Measurements from ENCODE around the gene ZGRF1.
A peak's percentile ranks its signal among the peaks of the same experiment; 100 is the strongest.
"Not testable (repeated sequence)": the region's sequence is repeated elsewhere in the genome, so short reads cannot be mapped to it uniquely, and the experiment has no call there.

ZGRF1 gene, protein sequence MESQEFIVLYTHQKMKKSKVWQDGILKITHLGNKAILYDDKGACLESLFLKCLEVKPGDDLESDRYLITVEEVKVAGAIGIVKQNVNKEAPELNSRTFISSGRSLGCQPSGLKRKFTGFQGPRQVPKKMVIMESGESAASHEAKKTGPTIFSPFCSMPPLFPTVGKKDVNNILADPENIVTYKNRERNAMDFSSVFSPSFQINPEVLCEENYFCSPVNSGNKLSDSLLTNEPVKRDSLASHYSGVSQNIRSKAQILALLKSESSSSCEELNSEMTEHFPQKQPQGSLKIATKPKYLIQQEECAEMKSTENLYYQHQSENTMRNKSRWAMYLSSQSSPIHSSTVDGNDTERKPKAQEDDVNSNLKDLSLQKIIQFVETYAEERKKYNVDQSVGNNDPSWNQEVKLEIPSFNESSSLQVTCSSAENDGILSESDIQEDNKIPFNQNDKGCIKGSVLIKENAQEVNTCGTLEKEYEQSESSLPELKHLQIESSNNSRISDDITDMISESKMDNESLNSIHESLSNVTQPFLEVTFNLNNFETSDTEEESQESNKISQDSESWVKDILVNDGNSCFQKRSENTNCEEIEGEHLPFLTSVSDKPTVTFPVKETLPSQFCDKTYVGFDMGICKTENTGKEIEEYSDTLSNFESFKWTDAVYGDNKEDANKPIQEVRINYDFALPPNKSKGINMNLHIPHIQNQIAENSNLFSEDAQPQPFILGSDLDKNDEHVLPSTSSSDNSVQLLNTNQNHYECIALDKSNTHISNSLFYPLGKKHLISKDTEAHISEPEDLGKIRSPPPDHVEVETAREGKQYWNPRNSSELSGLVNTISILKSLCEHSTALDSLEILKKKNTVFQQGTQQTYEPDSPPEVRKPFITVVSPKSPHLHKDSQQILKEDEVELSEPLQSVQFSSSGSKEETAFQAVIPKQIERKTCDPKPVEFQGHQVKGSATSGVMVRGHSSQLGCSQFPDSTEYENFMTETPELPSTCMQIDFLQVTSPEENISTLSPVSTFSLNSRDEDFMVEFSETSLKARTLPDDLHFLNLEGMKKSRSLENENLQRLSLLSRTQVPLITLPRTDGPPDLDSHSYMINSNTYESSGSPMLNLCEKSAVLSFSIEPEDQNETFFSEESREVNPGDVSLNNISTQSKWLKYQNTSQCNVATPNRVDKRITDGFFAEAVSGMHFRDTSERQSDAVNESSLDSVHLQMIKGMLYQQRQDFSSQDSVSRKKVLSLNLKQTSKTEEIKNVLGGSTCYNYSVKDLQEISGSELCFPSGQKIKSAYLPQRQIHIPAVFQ (N-terminal part only)

GRCh38 chr4:112636688-112637551 lies at the start of gene ZGRF1, which contains the start of gene LARP7:
Gene ZGRF1 (minus strand): TSS chr4:112636909. CDS start chr4:112633176, 3,733 bp downstream.
Gene LARP7 (plus strand): TSS chr4:112637143. CDS start chr4:112644670, 7,527 bp downstream.
- DNase-seq: peak; percentile 99

DNA sequence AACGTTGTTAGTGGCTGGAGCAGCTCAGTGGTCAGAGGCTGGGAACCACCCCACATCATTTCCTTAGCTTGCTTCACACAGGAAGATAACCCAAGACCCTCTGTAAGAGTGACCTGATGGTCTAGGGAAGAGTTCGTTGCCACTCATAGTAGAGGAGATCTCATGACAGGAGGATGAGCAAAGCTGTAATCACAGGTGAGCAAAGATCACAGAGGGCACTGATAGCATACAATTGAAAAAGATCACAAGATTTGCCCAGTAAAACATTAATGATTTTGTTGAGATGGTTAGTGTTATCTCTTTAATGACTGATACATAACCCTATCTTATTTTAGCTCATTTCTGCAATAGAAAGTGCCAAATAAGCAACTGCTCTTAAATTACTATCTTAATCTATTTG lies 44.3 kb upstream of the ZGRF1 start:
- DNase-seq: no peak

GRCh38 chr4:112677519-112678091 lies 40.9 kb upstream of the ZGRF1 start:
- DNase-seq: no peak

- DNase-seq: no peak
Measured at GRCh38 chr4:112674376-112674775, 37.7 kb upstream of the ZGRF1 start.

DNA sequence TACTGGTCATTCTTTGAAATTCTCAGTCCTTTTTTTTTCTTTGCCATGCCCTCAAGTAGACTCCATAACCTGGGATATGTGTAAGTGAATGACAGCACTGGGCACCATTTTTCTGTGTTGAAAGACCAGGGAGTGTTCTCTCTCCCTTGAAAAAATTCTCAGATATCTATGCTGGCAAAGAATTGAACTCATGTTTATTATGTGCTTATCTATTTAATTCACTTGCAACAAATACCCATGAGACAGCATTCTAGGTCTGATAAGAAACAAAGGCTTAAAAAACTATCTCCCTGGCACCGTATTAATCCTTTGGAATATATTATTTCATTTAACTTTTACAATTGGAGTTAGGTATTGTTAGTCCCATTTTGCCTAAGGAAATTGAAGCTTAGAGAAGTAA lies 37.0 kb upstream of the ZGRF1 start:
- no peak for DNase-seq

GRCh38 chr4:112673076-112673475 lies 36.4 kb upstream of the ZGRF1 start:
- no peak for DNase-seq

DNA sequence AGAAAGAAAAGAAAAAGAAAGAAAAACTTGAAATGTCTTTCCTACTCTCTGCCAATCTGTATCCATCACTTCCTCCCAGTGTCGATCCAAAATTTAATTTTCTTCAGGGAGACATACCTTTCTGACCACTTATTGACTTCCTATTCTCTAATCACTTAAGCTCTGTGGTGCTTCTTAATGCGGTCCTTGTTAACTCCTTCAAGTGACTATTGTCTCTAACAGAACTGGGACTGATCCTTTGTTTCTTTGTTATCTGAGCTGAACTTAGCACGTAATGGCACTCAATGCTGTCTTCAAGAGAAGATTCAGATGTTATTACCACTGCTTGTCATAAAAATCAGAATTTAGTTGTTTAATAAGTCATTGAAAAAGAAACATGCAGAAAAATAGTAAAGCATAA lies 31.4 kb upstream of the ZGRF1 start:
- DNase-seq: no peak

DNA sequence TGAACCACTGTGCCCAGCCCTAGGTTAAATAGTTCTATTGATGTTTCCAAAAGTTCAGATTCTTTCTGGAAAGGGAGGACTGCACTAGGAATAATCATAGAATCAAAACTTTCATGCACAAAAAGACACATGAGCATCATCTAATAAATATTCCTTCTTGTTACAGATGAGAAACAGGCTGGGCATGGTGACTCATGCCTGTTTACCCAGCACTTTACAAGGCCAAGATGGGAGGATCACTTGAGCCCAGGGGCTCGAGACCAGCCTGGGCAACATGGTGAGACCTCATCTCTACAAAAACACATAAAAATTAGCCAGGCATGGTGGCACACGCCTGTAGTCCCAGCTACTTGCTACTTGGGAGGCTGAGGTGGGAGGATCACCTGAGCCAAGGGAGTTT lies 27.9 kb upstream of the ZGRF1 start:
- no peak for DNase-seq

DNA sequence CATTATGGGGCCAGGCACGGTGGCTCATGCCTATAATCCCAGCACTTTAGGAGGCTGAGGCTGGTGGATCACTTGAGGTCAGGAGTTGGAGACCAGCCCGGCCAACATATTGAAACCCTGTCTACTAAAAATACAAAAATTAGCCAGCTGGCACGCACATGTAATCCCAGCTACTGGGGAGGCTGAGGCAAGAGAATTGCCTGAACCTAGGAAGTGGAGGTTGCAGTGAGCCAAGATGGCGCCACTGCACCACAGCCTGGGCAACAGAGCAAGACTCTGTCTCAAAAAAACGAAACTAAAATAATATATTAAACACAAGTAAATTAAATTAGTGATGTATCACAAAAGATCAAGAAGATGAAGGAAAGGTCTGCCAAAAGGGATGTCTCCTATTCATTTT lies 19.4 kb upstream of the ZGRF1 start:
- DNase-seq: not testable (repeated sequence)

DNA sequence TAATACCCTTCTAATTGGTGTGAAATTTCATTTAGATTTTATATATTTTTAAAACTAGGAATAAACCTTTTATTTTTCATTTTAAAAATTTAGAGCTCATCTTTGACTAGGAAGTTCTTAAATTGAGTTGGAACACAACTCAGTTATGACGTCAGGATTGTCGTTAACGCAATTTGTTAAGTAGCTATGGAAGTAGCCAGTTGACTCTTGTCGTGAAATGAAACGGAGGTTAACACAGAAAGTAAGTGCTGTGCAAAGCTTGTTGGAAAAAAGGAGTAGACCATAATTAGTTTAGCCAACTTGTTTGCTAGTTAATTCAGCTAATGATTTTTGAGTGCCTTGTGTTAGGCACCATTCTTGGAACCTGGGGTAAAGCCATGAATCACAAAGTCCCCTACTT lies 18.6 kb upstream of the ZGRF1 start:
- no peak for DNase-seq

GRCh38 chr4:112652216-112652615 lies 15.5 kb upstream of the ZGRF1 start:
- DNase-seq: no peak

GRCh38 chr4:112651641-112652040 lies 14.9 kb upstream of the ZGRF1 start:
- no peak for DNase-seq

DNA sequence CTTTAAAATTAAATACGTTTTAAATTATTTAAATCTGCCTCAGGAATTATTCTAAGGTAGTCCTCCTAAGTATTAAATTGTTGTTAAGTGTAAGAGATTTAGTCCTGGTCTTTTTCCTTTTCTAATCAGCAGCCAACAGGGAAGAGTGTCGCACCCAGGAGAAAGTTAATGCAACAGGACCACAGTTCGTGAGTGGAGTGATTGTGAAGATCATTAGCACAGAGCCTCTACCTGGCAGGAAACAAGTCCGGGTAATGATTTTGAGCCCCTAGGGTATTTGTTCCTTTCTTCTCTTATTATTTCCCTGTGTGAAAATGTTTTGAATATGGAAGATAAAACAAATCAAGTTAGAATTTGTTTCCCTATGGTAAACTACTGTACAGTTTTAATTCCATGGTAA lies 13.6 kb upstream of the ZGRF1 start:
- no peak for DNase-seq

DNA sequence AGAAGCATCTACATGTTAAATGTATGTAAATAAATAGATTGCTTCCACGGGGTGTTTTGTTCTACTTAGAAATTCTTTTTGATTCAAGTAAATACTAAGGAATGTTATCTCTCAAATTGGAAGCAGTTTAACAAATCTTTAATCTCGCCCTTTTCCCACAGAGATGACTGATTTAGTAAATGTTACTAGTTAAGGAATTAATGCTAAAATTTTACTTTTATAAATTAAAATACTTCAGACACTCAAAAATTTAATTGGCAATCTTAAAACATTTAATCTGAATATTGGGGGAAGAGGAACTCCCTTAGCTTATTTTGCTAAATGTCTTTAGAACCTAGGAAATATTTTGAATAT lies 12.3 kb upstream of the ZGRF1 start:
- DNase-seq: no peak

DNA sequence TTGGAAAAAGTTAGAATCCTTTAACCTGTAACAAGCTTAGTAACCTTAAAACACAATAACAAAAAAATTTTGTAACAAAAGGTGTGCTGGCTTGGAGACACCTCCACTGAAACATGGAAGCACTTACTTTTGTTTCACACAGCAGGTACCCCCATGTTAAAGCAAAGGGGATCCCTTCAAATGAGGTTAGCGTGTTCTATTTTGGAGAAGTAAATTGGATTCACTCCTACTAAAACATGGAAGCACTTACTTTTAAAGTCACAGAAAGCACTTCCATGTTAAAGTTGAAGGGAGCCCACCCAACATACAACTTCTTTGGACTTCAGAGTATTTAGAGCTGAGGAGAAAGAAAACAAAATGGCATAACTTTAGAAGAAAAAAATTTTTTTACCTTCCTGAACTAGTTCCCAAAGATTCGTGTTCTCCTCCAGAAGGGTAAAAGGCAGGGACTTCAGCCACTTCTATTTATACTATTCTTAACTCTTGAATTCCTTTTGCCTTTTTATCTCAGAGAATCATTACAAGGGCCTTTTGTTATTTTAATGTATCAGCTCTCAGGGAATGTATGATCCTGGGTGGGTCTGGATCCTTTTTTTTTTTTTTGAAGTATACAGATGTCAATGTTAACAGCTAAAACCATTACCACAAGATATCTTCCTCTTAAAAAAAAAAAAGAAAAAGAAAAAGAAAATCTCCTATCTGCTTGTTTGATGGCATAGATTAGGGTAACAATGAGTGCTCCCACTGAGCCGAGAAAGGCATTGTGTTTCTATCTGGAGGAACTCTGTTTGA lies 11.8 kb upstream of the ZGRF1 start:
- DNase-seq: no peak

- DNase-seq: no peak
Measured at GRCh38 chr4:112647785-112648184, 11.1 kb upstream of the ZGRF1 start.

DNA sequence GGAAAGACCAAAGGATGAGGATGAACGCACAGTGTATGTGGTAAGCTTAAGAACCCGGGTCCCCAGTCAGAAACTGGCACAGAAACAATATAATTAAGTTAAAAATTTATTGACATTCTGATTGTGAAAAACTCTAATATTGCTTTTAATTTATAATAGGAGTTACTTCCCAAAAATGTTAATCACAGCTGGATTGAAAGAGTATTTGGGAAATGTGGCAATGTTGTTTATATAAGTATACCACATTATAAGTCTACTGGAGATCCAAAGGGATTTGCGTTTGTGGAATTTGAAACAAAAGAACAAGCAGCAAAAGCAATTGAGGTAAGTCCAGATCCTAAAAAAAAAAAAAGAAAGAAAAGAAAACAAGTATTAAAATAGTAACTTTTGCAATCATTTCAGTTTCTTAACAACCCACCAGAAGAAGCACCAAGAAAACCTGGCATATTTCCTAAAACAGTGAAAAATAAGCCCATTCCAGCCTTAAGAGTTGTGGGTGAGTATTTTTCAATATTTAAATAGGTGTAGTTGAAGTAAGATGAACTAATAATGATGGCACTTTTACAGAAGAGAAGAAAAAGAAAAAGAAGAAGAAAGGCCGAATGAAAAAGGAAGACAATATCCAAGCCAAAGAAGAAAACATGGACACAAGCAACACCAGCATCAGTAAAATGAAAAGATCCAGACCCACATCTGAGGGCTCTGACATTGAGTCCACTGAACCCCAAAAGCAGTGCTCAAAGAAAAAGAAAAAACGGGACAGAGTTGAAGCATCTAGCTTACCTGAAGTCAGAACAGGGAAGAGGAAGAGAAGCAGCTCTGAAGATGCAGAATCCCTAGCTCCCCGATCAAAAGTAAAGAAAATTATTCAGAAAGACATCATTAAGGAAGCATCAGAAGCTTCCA lies 10.2 kb upstream of the ZGRF1 start:
- no peak for DNase-seq

- no peak for DNase-seq
Measured at GRCh38 chr4:112645541-112646329, 9.0 kb upstream of the ZGRF1 start.

Data from CD4-positive, alpha-beta T cell treated with Interleukin-4 for 4 hours (primary cell).